SW480 (cell line): ENCODE data around the gene VGF.
"Not testable (repeated sequence)": the region's sequence is repeated elsewhere in the genome, so short reads cannot be mapped to it uniquely, and the experiment has no call there.

Source experiments
- DNase-seq: peaks from one replicate; pipeline ENCODE4 v3.0.0-alpha.2; 2016; ENCODE audit warnings: low spot score

Gene VGF

GRCh38 chr7:101116898-101117297 is 48.5 kb downstream of the VGF start:
- DNase-seq = no peak

- DNase-seq = no peak
Observed at GRCh38 chr7:101115215-101115614, 50.2 kb downstream of the VGF start.

- DNase-seq = no peak
Observed at GRCh38 chr7:101114492-101114891, 50.9 kb downstream of the VGF start.

GRCh38 chr7:101113836-101114235 is 51.5 kb downstream of the VGF start:
- DNase-seq = no peak

GRCh38 chr7:101113140-101113539 is 52.2 kb downstream of the VGF start:
- not testable (repeated sequence) for DNase-seq
